Smooth muscle cell (in vitro differentiated cells): ENCODE measurements around the gene TCF4. TPM values are rescaled to one million over a fixed set of nuclear protein-coding genes. Genes with fewer than 3 reads are reported as not detected.

ENCODE experiments used
- DNase-seq: peaks from one replicate; lab custom pipeline; 2025; ENCODE audit not compliant: unreplicated experiment; lab: John Stamatoyannopoulos, UW
- H2AFZ ChIP-seq: fragments of 200-600 bp; sonication (generic); 2 replicates; pipeline ENCODE4 v1.6.0; 2016; ENCODE audit warnings: antibody characterized with exemption, low read depth, mild to moderate bottlenecking
- H3F3A ChIP-seq: fragments of 200-600 bp; sonication (generic); 2 replicates; pipeline ENCODE4 v1.6.0; 2017; ENCODE audit warnings: antibody characterized with exemption, low read depth
- H3K27ac ChIP-seq: fragments of 200-600 bp; sonication (generic); 2 replicates; pipeline ENCODE4 v1.5.1; 2016; ENCODE audit warnings: low read depth, mild to moderate bottlenecking
- H3K27me3 ChIP-seq: fragments of 200-600 bp; sonication (generic); 2 replicates; pipeline ENCODE4 v1.6.1; 2016; ENCODE audit warnings: low read depth, mild to moderate bottlenecking
- H3K36me3 ChIP-seq: fragments of 200-600 bp; sonication (generic); 2 replicates; pipeline ENCODE4 v1.5.1; 2016; ENCODE audit warnings: low read depth
- H3K4me1 ChIP-seq: fragments of 200-600 bp; sonication (generic); 2 replicates; pipeline ENCODE4 v1.5.1; 2016; ENCODE audit warnings: low read depth
- H3K4me2 ChIP-seq: fragments of 200-600 bp; sonication (generic); 2 replicates; pipeline ENCODE4 v1.6.0; 2016; ENCODE audit warnings: mild to moderate bottlenecking
- H3K4me3 ChIP-seq: fragments of 200-600 bp; sonication (generic); 2 replicates; pipeline ENCODE4 v1.5.1; 2016; ENCODE audit warnings: mild to moderate bottlenecking
- H3K79me2 ChIP-seq: fragments of 200-600 bp; sonication (generic); 2 replicates; pipeline ENCODE4 v1.6.0; 2016; ENCODE audit warnings: low read depth, mild to moderate bottlenecking
- H3K9ac ChIP-seq: fragments of 200-600 bp; sonication (generic); 2 replicates; pipeline ENCODE4 v1.6.0; 2016; ENCODE audit warnings: low read depth
- H3K9me3 ChIP-seq: fragments of 200-600 bp; sonication (generic); replicated peaks from 2 replicates; pipeline ENCODE4 v1.5.1; 2016; ENCODE audit warnings: low read depth
- H4K20me1 ChIP-seq: fragments of 200-600 bp; sonication (generic); 2 replicates; pipeline ENCODE4 v1.6.0; 2016; ENCODE audit warnings: low read depth
- CTCF ChIP-seq: fragments of 200-600 bp; sonication (generic); IDR thresholded peaks from 2 replicates; pipeline ENCODE4 v1.5.1; 2017; ENCODE audit warnings: borderline replicate concordance, mild to moderate bottlenecking, antibody characterized with exemption; ENCODE audit not compliant: insufficient read depth, poor library complexity, severe bottlenecking
- WGBS: methylation state at CpG from one replicate; pipeline ENCODE4 v1.1.7; 2016; ENCODE audit warnings: low lambda C conversion rate; 5-methylcytosine and 5-hydroxymethylcytosine counted together
- polyA plus RNA-seq: library from polyadenylated mRNA; unstranded; fragments of >200 nt; fragmentation: Nextera tagmentation; extraction: Ambion mirVana; gene quantifications from 2 replicates; pipeline ENCODE4 v1.2.1, GENCODE V29; 2016
- total RNA-seq: library from RNA; depleted of rRNA; stranded (reverse); fragments of >200 nt; gene quantifications from 2 replicates; pipeline ENCODE4 v1.2.3, GENCODE V29; 2014

Gene TCF4
- total and polyA plus RNA-seq, 2 experiments from 2014 or later: 105 to 120 TPM

DNA sequence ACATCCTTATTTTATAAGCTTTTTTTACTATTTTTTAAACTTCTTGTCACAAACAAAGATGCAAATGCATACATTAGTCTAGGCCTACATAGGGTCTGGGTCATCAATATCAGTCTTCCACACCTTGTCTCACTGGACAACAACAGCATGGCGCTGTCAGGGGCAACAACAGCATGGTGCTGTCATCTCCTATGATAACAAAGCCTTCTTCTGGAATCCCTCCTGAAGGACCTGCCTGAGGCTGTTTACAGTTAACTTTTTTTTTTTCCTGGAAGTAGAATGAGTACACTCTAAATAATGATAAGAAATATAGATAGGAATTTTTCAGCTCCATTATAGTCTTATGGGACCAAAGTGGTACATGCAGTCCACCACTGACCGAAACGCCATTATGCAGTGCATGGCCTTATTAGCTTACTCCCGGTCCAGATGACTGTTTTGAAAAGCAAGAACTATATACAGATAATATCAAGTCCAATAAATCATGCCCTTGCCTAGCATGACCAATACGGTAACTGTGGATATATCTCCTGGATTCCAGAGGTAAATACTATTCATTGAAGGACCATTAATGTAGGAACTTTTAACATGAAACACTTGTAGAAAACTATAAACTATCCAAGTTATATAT is 38.4 kb downstream of the TCF4 start:
- Histone ChIP-seq H3K79me2 (peaks cover 91% of the 10 kb centered on the region), H3K4me1 (peaks cover 16% of the 10 kb centered on the region)
- WGBS: 84% methylated on average over 5 of the region's 5 CpGs

DNA sequence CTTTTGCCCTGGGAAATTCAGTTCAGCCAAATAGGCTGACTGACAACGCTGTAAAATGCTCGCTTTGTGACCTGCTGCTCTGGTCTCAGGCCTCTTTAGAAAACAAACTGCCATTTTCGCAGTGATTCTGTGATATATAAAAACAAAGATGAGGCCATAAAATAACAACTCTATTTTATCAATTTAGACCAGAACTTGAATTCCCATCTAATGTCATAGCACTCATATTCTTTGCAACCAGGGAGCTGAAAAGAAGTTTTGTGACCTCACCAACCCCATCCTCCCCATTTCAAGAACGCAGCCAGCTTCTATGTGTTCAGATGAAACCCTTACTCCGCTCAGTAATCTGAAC is 40.3 kb downstream of the TCF4 start:
- no peaks in the 10 kb centered on the region for H3K27me3 ChIP-seq
- 75% methylated on average over 5 of the region's 5 CpGs for WGBS
- no peak for TF ChIP-seq CTCF
- no peak overlapping the region for H2AFZ ChIP-seq
- H3K79me2 ChIP-seq: peaks cover 91% of the 10 kb centered on the region
- H3K4me3 ChIP-seq: no peak overlapping the region
- peak overlapping the region; percentile 84 for H3K27ac ChIP-seq
- H3K4me1 ChIP-seq: peaks cover 16% of the 10 kb centered on the region
- DNase-seq: no peak
- peaks cover 5% of the 10 kb centered on the region for H3F3A ChIP-seq
- peak overlapping the region; percentile 11 for H3K9ac ChIP-seq
- peak overlapping the region; percentile 82 for H3K4me2 ChIP-seq
- no peaks in the 10 kb centered on the region for H3K36me3 ChIP-seq
- H3K9me3 ChIP-seq: no peaks in the 10 kb centered on the region
- peaks cover 59% of the 10 kb centered on the region for H4K20me1 ChIP-seq

More for the DNA sequence above, 38.4 kb downstream of the TCF4 start:
- TF ChIP-seq CTCF: no peak
- DNase-seq: no peak
- Histone ChIP-seq H4K20me1 (peaks cover 51% of the 10 kb centered on the region), H3K9ac (no peak overlapping the region), H3F3A (peaks cover 5% of the 10 kb centered on the region), H3K36me3 (no peaks in the 10 kb centered on the region), H3K27ac (no peak overlapping the region), H3K9me3 (no peaks in the 10 kb centered on the region), H2AFZ (no peak overlapping the region), H3K4me3 (no peak overlapping the region), H3K27me3 (no peaks in the 10 kb centered on the region), H3K4me2 (no peak overlapping the region)

DNA sequence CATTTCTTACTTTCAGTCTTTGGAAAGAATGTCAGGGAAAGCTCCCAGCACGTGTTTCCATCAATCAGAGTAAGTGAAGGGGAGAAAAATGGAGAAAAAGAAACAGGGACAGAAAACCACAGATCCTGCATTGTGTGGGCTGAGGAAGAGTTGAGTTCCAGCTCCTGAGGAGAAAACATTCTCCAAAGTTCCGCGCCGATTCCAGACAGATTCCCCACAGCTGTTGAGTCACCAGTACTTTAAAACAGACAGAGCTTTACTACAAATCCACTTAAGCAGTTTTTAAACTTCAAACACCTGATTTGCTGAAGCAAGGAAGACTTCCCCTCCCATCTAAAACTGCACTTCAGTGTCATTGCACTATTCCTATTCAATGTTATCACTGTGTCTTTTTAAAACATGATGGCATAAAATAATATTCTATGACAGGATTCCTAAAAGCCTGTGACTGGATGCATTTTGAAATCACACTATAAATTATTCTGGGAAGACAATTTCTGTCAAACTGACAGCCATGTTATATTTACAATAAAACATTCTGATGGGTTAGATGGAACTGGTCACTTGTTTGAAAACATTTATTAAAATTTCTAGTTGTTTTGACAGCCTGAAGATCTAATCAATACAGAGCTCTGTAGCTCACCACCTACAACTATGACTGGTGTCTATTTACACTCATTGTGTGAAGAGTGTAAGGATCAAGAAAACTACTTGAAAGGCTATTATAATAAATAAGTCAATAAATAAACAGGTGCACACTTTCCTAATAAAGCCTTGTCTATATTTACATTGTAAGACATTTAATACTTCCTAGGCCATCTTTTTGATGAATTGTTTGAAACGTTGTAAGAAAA is 40.9 kb downstream of the TCF4 start:
- DNase-seq: no peak
- H3K9ac ChIP-seq: peak overlapping the region; percentile 36
- WGBS: under 1% methylated on average over 5 of the region's 5 CpGs
- peaks cover 16% of the 10 kb centered on the region for H3K4me1 ChIP-seq
- H3K4me2 ChIP-seq: peak overlapping the region; percentile 82
- H4K20me1 ChIP-seq: peaks cover 59% of the 10 kb centered on the region
- H3K36me3 ChIP-seq: no peaks in the 10 kb centered on the region
- peak overlapping the region; percentile 36 for H3K4me3 ChIP-seq
- H3K27ac ChIP-seq: peak overlapping the region; percentile 84
- H3K27me3 ChIP-seq: no peaks in the 10 kb centered on the region
- no peak overlapping the region for H2AFZ ChIP-seq
- TF ChIP-seq CTCF: no peak
- H3K79me2 ChIP-seq: peaks cover 91% of the 10 kb centered on the region
- H3K9me3 ChIP-seq: no peaks in the 10 kb centered on the region
- H3F3A ChIP-seq: peaks cover 5% of the 10 kb centered on the region

GRCh38 chr18:55544014-55544413 is 44.0 kb downstream of the TCF4 start:
- Histone ChIP-seq H3K9me3 (no peaks in the 10 kb centered on the region), H2AFZ (no peak overlapping the region), H3K9ac (no peak overlapping the region), H3K36me3 (no peaks in the 10 kb centered on the region), H3K4me2 (no peak overlapping the region), H3K27ac (no peak overlapping the region), H3K4me3 (no peak overlapping the region), H3F3A (peaks cover 5% of the 10 kb centered on the region), H3K79me2 (peaks cover 91% of the 10 kb centered on the region), H3K27me3 (no peaks in the 10 kb centered on the region), H4K20me1 (peaks cover 45% of the 10 kb centered on the region), H3K4me1 (peaks cover 16% of the 10 kb centered on the region)
- no peak for TF ChIP-seq CTCF
- 83% methylated on average over 1 of the region's 1 CpG for WGBS
- DNase-seq: no peak
